Progenitor cell of endocrine pancreas (in vitro differentiated cells): ENCODE data around the gene MUC6. TPM values are rescaled to one million over a fixed set of nuclear protein-coding genes. Genes with fewer than 3 reads are reported as not detected.

Experiments
- DNase-seq: peaks from one replicate; pipeline ENCODE4 v3.0.0; 2021; ENCODE audit warnings: low spot score; ENCODE audit not compliant: unreplicated experiment
- H3K27ac Mint-ChIP-seq: 2 replicates; pipeline ENCODE4 v1.8.0; 2021; ENCODE audit warnings: mild to moderate bottlenecking, moderate library complexity, mixed read lengths
- H3K27me3 Mint-ChIP-seq: 2 replicates; pipeline ENCODE4 v1.8.0; 2021; ENCODE audit warnings: mixed read lengths
- H3K36me3 Mint-ChIP-seq: 2 replicates; pipeline ENCODE4 v1.8.0; 2022; ENCODE audit warnings: mixed read lengths; ENCODE audit not compliant: insufficient read depth
- H3K4me1 Mint-ChIP-seq: 2 replicates; pipeline ENCODE4 v1.8.0; 2021; ENCODE audit warnings: low read depth, mixed read lengths
- H3K4me3 Mint-ChIP-seq: 2 replicates; pipeline ENCODE4 v1.8.0; 2021; ENCODE audit warnings: low read depth, mild to moderate bottlenecking, moderate library complexity, mixed read lengths
- H3K9me3 Mint-ChIP-seq: 2 replicates; pipeline ENCODE4 v1.8.0; 2021; ENCODE audit warnings: low read depth, mixed read lengths
- total RNA-seq: library from RNA; stranded (reverse); gene quantifications from 2 replicates; pipeline ENCODE4 v1.2.1, GENCODE V29; 2021
- TF ChIP-seq, protein P1 (sequence below): fragments of 200-600 bp; sonication (generic); IDR thresholded peaks from one replicate; pipeline ENCODE4 v1.5.0; 2021; ENCODE audit warnings: antibody characterized with exemption, mild to moderate bottlenecking; ENCODE audit not compliant: unreplicated experiment

MUC6 gene
- total RNA-seq, 1 donor from 2014 or later, result 1.6 TPM

DNA sequence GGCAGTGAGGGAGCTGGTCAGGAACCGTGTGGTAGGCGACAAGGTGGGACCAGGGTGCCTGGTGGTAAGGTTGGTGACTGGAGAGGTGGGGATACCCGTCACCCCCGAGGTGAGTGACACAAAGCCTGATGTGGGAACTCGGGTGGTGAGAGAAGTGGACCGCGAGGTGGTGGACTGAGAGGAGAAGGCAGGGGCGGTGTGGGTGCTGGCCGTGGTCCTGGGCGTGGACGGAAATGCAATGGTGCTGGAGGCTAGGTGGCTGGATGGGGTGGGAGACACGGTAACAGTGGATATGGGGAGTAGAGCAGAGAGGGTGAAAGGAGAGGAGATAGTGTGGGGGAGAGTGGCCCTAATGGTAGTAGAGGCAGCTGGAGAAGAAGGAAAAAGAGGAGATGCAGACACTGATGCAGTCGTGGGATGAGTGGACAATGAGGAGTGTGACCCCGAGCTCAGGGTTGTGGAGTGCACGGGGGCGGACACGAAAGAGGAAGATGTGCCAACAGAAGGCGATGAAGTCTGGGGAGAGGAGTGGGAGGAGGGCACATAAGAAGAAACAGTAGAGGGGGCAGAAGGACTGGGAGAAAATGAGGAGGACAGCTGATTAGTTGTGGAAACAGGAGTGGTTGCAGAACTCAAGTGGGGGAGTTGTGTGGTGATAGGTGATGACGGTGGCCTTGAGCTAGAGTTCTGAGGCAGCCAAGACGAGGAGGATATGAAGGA, 20.5 kb downstream of the MUC6 start:
- H3K4me3 Mint-ChIP-seq, result no peak overlapping the region
- no peak overlapping the region for H3K27ac Mint-ChIP-seq
- peaks cover 17% of the 10 kb centered on the region for H3K9me3 Mint-ChIP-seq
- no peaks in the 10 kb centered on the region for H3K4me1 Mint-ChIP-seq
- H3K36me3 Mint-ChIP-seq, result peaks cover 17% of the 10 kb centered on the region
- TF ChIP-seq, protein P1, sequence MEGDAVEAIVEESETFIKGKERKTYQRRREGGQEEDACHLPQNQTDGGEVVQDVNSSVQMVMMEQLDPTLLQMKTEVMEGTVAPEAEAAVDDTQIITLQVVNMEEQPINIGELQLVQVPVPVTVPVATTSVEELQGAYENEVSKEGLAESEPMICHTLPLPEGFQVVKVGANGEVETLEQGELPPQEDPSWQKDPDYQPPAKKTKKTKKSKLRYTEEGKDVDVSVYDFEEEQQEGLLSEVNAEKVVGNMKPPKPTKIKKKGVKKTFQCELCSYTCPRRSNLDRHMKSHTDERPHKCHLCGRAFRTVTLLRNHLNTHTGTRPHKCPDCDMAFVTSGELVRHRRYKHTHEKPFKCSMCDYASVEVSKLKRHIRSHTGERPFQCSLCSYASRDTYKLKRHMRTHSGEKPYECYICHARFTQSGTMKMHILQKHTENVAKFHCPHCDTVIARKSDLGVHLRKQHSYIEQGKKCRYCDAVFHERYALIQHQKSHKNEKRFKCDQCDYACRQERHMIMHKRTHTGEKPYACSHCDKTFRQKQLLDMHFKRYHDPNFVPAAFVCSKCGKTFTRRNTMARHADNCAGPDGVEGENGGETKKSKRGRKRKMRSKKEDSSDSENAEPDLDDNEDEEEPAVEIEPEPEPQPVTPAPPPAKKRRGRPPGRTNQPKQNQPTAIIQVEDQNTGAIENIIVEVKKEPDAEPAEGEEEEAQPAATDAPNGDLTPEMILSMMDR, result no peak
- H3K27me3 Mint-ChIP-seq, result no peaks in the 10 kb centered on the region
- DNase-seq, result no peak

DNA sequence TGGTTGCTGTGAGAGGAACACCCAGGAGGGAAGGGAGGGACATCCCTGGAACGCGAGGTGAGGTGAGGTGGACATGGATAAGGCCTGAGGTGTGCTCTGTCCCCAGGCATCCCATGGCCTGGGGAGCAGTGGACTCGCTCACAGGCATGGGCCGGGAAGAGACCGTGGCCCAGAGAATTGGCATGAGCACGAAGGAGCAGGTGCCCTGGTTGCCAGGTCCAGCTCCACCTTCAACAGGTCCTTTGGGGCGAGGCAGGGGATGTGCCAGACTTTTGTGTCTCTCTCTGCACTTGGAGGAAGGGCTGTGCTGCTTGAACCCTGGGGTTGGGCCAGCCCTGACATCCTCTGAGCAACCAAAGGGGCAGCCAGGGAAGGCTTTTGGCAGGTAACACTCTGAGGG, 21.5 kb downstream of the MUC6 start:
- Mint-ChIP-seq H3K9me3 (peaks cover 17% of the 10 kb centered on the region), H3K4me1 (no peaks in the 10 kb centered on the region), H3K36me3 (peaks cover 20% of the 10 kb centered on the region), H3K27ac (no peak overlapping the region), H3K4me3 (no peak overlapping the region), H3K27me3 (no peaks in the 10 kb centered on the region)
- TF ChIP-seq, protein P1, result no peak
- DNase-seq, result no peak

DNA sequence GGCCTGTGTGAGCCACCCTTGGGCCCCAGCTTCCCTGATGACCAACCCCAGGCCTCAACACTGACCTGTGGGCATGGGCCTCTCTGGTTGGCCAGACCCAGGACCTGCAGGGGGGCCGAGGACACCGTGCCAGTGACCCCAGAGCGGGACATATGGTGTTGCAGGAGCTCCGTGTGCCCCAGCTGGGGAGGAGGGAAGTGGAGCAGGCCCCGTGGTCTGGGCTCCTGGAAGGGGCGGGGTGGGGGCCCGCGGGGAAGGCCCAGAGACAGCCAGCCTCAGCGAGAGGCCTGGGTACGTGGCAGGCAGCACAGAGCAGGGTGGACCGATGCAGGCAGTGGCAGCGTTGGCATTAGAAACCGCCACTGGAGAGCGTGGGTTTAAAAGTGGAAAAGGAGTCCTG, 22.2 kb downstream of the MUC6 start:
- Mint-ChIP-seq H3K27me3 (no peaks in the 10 kb centered on the region), H3K36me3 (peaks cover 20% of the 10 kb centered on the region), H3K27ac (no peak overlapping the region), H3K4me1 (no peaks in the 10 kb centered on the region), H3K4me3 (no peak overlapping the region), H3K9me3 (peaks cover 17% of the 10 kb centered on the region)
- TF ChIP-seq, protein P1, result no peak
- DNase-seq, result no peak

DNA sequence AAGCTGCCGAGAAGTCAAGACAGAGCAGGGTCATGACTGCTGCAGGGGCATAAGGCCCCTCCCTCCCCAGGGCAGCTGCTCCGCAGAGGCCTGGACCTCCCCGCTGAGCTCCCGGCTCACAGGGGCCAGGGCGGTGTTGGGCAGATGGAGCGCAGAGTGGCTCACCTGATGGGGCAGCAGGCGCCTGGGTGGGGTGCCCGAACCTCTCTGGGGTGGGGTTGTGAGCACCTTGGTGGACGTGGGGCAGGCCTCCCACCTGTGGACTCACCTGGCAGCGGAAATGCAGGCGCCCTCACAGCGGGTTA, 22.9 kb downstream of the MUC6 start:
- H3K4me3 Mint-ChIP-seq, result no peak overlapping the region
- no peaks in the 10 kb centered on the region for H3K4me1 Mint-ChIP-seq
- no peak for DNase-seq
- peaks cover 17% of the 10 kb centered on the region for H3K9me3 Mint-ChIP-seq
- H3K27me3 Mint-ChIP-seq, result no peaks in the 10 kb centered on the region
- no peak overlapping the region for H3K27ac Mint-ChIP-seq
- peaks cover 20% of the 10 kb centered on the region for H3K36me3 Mint-ChIP-seq
- TF ChIP-seq, protein P1, result no peak

DNA sequence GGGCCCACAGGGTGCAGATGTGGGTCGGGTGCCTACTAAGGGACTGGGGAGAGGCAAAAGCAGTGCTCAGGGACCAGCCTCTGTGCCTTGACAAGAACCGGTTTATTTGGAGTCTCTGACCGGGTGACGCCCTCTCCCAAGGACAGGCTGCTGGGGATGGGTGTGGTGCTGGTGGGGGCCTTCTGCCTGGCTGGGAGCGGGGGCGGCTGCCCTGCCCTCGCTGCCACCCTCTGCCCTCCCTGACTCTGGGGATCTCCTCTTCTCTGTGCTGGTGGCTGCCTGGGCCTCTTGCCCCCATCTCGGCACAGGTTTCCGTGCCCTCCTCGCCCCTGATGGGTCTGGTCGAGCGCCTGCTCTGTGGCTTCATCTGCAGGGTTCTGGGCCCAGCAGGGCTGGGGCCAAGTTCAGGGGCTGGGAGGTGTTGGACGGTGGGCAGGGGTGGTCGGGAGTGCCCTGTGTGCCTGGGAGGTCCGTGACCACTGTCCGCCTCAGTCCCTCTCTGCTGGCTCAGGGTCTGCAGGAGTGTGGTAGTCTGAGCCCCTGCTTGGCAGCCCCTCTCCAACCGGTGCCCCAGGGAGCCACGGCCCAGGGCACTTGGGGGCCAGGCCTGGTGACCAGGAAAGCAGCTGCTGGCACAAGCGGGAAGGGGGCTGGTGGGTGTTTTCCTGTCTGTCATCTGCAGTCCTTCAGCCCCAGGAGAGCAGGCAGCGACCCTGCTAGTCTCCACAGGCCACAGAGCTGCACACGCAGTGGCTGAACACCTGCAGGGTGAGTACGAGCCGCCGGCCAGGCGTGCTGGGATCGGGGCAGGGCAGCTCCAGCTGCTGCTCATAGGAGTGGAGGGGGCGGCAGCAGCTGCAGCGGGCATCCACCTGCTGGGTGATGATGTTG, 23.5 kb downstream of the MUC6 start:
- DNase-seq, result no peak
- no peaks in the 10 kb centered on the region for H3K27me3 Mint-ChIP-seq
- no peak overlapping the region for H3K27ac Mint-ChIP-seq
- no peaks in the 10 kb centered on the region for H3K4me1 Mint-ChIP-seq
- H3K36me3 Mint-ChIP-seq, result peaks cover 17% of the 10 kb centered on the region
- peaks cover 17% of the 10 kb centered on the region for H3K9me3 Mint-ChIP-seq
- TF ChIP-seq, protein P1, result no peak
- H3K4me3 Mint-ChIP-seq, result no peak overlapping the region
